BJ (cell line): Measurements from ENCODE around the gene MOCS1. TPM values are rescaled to one million over a fixed set of nuclear protein-coding genes. Genes with fewer than 3 reads are reported as not detected.

ENCODE experiments used
- CTCF ChIA-PET: fragments of 350-600 bp; formaldehyde crosslinking; extraction: SDS; loops from one replicate; lab custom pipeline; 2021; ENCODE audit warnings: antibody characterized with exemption, inconsistent platforms; lab: Yijun Ruan, JAX
- POLR2A ChIA-PET: fragments of 300-600 bp; sonication (Branson Sonifier 250); formaldehyde crosslinking; extraction: SDS; loops from one replicate; lab custom pipeline; 2021; ENCODE audit warnings: antibody characterized with exemption; lab: Charles Lee
- DNase-seq: peaks from one replicate; pipeline ENCODE4 v3.0.0-alpha.2; 2011; ENCODE audit warnings: low read depth
- H3K27me3 ChIP-seq: 2 replicates; pipeline ENCODE4 v1.6.0; 2011; ENCODE audit warnings: low read length; ENCODE audit not compliant: control insufficient read depth, insufficient read depth
- H3K36me3 ChIP-seq: 2 replicates; pipeline ENCODE4 v1.5.1; 2011; ENCODE audit warnings: low read length; ENCODE audit not compliant: control insufficient read depth, insufficient read depth
- H3K4me3 ChIP-seq: 2 replicates; pipeline ENCODE4 v1.5.1; 2011; ENCODE audit warnings: low read depth, mild to moderate bottlenecking, control low read depth, low read length
- CTCF ChIP-seq: IDR thresholded peaks from 2 replicates; pipeline ENCODE4 v1.5.1; 2011; ENCODE audit warnings: low read depth, mild to moderate bottlenecking, control low read depth, inconsistent platforms, low read length, moderate library complexity; ENCODE audit not compliant: insufficient read depth
- polyA plus RNA-seq: library from polyadenylated mRNA; depleted of rRNA; stranded (reverse); fragments of >200 nt; gene quantifications from 2 replicates; pipeline ENCODE4 v1.2.3, GENCODE V29; 2011

The MOCS1 gene
- polyA plus RNA-seq, 1 experiment, result 13.4 TPM

- POLR2A ChIA-PET, result no interaction called here
- peaks cover 2% of the 10 kb centered on the region for H3K27me3 ChIP-seq
- TF ChIP-seq CTCF, result no peak
- H3K36me3 ChIP-seq, result no peaks in the 10 kb centered on the region
- no peak for DNase-seq
- CTCF ChIA-PET, result interaction anchor here (1.3 kb wide), 1 partner anchor 18 kb away, joined by 4 read pairs; no protein-coding TSS in a partner anchor
- no peak overlapping the region for H3K4me3 ChIP-seq
These were observed 16.0 kb upstream of the MOCS1 start for GRCh38 chr6:39950125-39950720.

- CTCF ChIA-PET, result no interaction called here
- Histone ChIP-seq H3K36me3 (no peaks in the 10 kb centered on the region), H3K4me3 (no peak overlapping the region), H3K27me3 (peaks cover 2% of the 10 kb centered on the region)
- no peak for TF ChIP-seq CTCF
- no peak for DNase-seq
- POLR2A ChIA-PET, result no interaction called here
These were observed 14.0 kb upstream of the MOCS1 start for GRCh38 chr6:39948199-39948791.

- DNase-seq, result no peak
- TF ChIP-seq CTCF, result no peak
- no peak overlapping the region for H3K4me3 ChIP-seq
- ChIA-PET POLR2A (no interaction called here), CTCF (interaction anchor here (1.7 kb wide), 1 partner anchor 13 kb away, joined by 4 read pairs; the partner anchor contains the start of gene MOCS1)
- H3K27me3 ChIP-seq, result peaks cover 2% of the 10 kb centered on the region
- no peaks in the 10 kb centered on the region for H3K36me3 ChIP-seq
These were observed 13.4 kb upstream of the MOCS1 start for GRCh38 chr6:39947611-39948068.

- no peaks in the 10 kb centered on the region for H3K36me3 ChIP-seq
- POLR2A ChIA-PET, result no interaction called here
- CTCF ChIA-PET, result interaction anchor here (1.0 kb wide), 1 partner anchor 35 kb away, joined by 4 read pairs; no protein-coding TSS in a partner anchor
These were observed 11.4 kb upstream of the MOCS1 start for GRCh38 chr6:39945626-39946025.

More at GRCh38 chr6:39945626-39946025, 11.4 kb upstream of the MOCS1 start:
- Histone ChIP-seq H3K4me3 (no peak overlapping the region), H3K27me3 (peaks cover 2% of the 10 kb centered on the region)
- no peak for DNase-seq
- no peak for TF ChIP-seq CTCF
